Small intestine (tissue), 7 donors: ENCODE measurements around the gene ABCA7. TPM values are rescaled to one million over a fixed set of nuclear protein-coding genes. Genes with fewer than 3 reads are reported as not detected.

Experiments
- DNase-seq, 2 donors: peaks; one replicate each; pipeline versions ENCODE4 v3.0.0 to v3.0.0-alpha.2; 2013
- FAIRE-seq: peaks from 2 replicates; lab custom pipeline; 2012; peaks lifted over from hg19 to GRCh38; lab: Jason Lieb, UNC
- H3K27ac ChIP-seq, 3 donors: one replicate each; pipeline ENCODE4 v1.5.1; 2013; ENCODE audit warnings: low read length in 2 of 3, mild to moderate bottlenecking in 2 of 3, control low read depth in 1 of 3, inconsistent platforms in 1 of 3, low read depth in 1 of 3, moderate library complexity in 1 of 3
- H3K27me3 ChIP-seq, 3 donors: one replicate each; pipeline ENCODE4 v1.6.1; 2013; ENCODE audit warnings: low read length in 3 of 3, inconsistent platforms in 1 of 3; ENCODE audit not compliant: control insufficient read depth in 3 of 3, insufficient read depth in 3 of 3
- H3K36me3 ChIP-seq, 3 donors: one replicate each; pipeline ENCODE4 v1.6.1; 2013; ENCODE audit warnings: low read length in 3 of 3, inconsistent platforms in 1 of 3, low read depth in 1 of 3, mild to moderate bottlenecking in 1 of 3, moderate library complexity in 1 of 3; ENCODE audit not compliant: control insufficient read depth in 3 of 3, insufficient read depth in 2 of 3
- H3K4me1 ChIP-seq, 3 donors: one replicate each; pipeline ENCODE4 v1.6.1; 2013; ENCODE audit warnings: low read length in 2 of 3, inconsistent platforms in 1 of 3, low read depth in 1 of 3, mild to moderate bottlenecking in 1 of 3, moderate library complexity in 1 of 3; ENCODE audit not compliant: control insufficient read depth in 3 of 3, insufficient read depth in 2 of 3
- H3K4me3 ChIP-seq, 3 donors: one replicate each; pipeline ENCODE4 v1.5.1; 2013; ENCODE audit warnings: low read length in 3 of 3, control low read depth in 1 of 3, inconsistent platforms in 1 of 3, low read depth in 1 of 3, mild to moderate bottlenecking in 1 of 3, moderate library complexity in 1 of 3
- H3K9me3 ChIP-seq, 2 donors: one replicate each; pipeline ENCODE4 v1.6.1; 2013; ENCODE audit warnings: low read depth in 1 of 2, low read length in 1 of 2; ENCODE audit not compliant: control insufficient read depth in 2 of 2, insufficient read depth in 1 of 2
- WGBS, 3 donors: extraction: QIAGEN DNeasy Blood & Tissue Kit; methylation state at CpG; one replicate each; pipeline ENCODE4 v1.1.7; 2013; 5-methylcytosine and 5-hydroxymethylcytosine counted together
- polyA plus RNA-seq, 4 donors: library from polyadenylated mRNA; stranded (reverse) in 3 of 4; unstranded in 1 of 4; fragments of 200-250 nt in 3 of 4; fragments of 120-200 nt in 1 of 4; gene quantifications; one replicate each; pipeline versions ENCODE4 v1.2.1 to v1.2.3, GENCODE V29; 2013
- donor health status: healthy with polysubstance abuse.
- donor health status: control.
- donor health status: control.
- donor health status: Bipolar disorder and iron deficiency.
- donor health status: healthy.

The ABCA7 gene
- polyA plus RNA-seq, 4 donors: 3.1 to 60.3 (median 20.2) TPM

DNA sequence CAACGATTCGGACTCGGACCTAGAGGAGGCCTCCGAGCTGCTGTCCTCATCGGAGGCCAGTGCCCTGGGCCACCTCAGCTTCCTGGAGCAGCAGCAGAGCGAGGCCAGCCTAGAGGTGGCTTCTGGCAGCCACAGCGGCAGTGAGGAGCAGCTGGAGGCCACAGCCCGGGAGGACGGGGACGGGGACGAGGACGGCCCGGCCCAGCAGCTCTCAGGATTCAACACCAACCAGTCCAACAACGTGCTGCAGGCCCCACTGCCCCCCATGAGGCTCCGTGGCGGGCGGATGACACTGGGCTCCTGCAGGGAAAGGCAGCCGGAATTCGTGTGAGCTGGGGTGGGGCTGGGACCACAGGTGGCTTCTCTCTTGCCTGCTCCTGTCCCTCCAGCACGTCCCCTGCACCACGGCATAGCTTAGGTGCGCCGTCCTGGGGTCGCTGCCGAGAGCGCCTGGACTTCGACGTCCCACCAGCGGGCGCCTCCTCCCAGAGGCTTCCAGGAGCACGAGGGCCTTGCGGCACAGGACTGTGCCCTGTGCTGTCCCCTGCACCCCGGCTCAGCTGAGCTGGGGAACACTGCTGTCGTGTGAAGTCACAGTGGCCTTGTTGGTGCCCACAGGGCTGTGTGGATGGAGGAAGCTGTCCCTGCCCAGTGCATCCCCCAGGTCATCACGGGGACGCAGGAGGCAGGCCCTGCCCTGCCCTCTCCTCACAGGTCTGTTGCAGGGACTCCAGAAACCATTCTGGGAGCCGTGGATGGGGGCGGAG is 46.0 kb downstream of the ABCA7 start:
- Histone ChIP-seq H3K9me3 (peaks cover 0 to 3% of the 10 kb centered on the region in 2 donors), H3K27me3 (no peaks in the 10 kb centered on the region), H3K27ac (no peak overlapping the region), H3K4me3 (no peak overlapping the region), H3K4me1 (peaks cover 0 to 20% (median 4%) of the 10 kb centered on the region in 3 donors), H3K36me3 (peaks cover 3 to 73% (median 10%) of the 10 kb centered on the region in 3 donors)
- 75 to 82% (median 75%) methylated on average over 37 to 38 of the region's 38 CpGs for WGBS, 3 donors
- FAIRE-seq (no peak), DNase-seq (no peak)

DNA sequence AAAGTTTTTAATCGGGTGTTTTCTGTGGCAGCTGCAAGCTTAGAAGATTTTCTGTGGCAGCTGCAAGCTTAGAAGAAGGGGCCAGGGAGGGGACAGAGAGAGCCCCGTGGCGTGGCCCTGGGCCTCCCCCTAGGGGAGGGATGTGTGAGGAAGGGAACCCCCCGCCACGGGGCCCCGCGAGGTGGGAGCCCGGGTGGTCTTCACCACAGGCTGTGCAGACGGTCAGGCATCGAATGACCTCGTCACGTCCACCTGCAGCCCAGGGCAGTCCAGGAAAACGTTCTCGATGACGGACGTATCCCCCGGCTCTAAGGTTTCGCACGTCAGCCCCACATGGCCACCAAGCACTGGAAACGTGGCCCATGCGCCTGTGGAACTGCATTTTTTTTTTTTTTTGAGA is 46.7 kb downstream of the ABCA7 start:
- H3K4me1 ChIP-seq: peaks cover 0 to 19% (median 4%) of the 10 kb centered on the region in 3 donors
- peaks cover 3 to 79% (median 11%) of the 10 kb centered on the region in 3 donors for H3K36me3 ChIP-seq
- WGBS, 3 donors: 77 to 81% (median 79%) methylated on average over 20 to 21 of the region's 21 CpGs
- no peak for DNase-seq
- H3K27me3 ChIP-seq: no peaks in the 10 kb centered on the region
- FAIRE-seq: no peak
- H3K27ac ChIP-seq: no peak overlapping the region
- H3K4me3 ChIP-seq: no peak overlapping the region
- H3K9me3 ChIP-seq: peaks cover 0 to 2% of the 10 kb centered on the region in 2 donors

DNA sequence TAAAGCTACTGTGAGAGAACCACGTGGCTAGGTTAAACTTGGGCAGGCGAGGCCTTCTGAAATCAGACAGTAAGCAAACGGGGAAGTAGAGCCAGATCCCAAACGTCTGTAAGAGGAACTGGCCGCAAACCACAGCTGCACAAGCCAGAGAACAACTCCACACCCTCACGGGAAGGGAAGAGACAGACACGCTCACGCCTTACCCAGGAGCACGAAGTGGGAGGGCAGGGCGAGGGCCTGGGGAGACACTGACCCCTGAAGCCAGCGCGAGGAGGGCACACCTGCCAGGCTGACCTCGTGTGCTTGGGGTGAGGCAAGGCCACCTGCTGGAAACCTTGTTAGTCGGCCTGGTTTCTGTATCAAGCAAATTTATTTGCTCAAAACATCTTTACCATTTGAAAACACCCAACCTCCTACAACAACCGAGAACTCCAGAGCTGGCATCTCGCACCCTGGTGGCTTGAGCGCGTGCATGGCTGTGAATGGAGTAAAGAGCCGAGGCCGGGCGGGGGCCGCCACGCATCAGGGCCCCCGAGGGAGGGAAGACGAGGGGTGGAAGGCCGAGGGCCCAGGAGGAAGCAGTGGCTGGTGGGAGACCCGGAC is 48.0 kb downstream of the ABCA7 start:
- FAIRE-seq: no peak
- Histone ChIP-seq H3K9me3 (no peaks in the 10 kb centered on the region), H3K27ac (peak overlapping the region in 2 of 3 donors; percentile 36 to 78), H3K4me1 (peaks cover 0 to 11% (median 4%) of the 10 kb centered on the region in 3 donors), H3K36me3 (peaks cover 3 to 90% (median 16%) of the 10 kb centered on the region in 3 donors), H3K4me3 (no peak overlapping the region), H3K27me3 (no peaks in the 10 kb centered on the region)
- DNase-seq: no peak
- 52 to 59% (median 54%) methylated on average over 26 to 27 of the region's 27 CpGs for WGBS, 3 donors

GRCh38 chr19:1088416-1089010 is 48.6 kb downstream of the ABCA7 start:
- no peaks in the 10 kb centered on the region for H3K27me3 ChIP-seq
- 72 to 80% (median 78%) methylated on average over 23 to 27 of the region's 27 CpGs for WGBS, 3 donors
- no peaks in the 10 kb centered on the region for H3K9me3 ChIP-seq
- DNase-seq (no peak), FAIRE-seq (no peak)
- peaks cover 1 to 94% (median 18%) of the 10 kb centered on the region in 3 donors for H3K36me3 ChIP-seq
- no peak overlapping the region for H3K4me3 ChIP-seq
- H3K4me1 ChIP-seq: peaks cover 0 to 8% (median 5%) of the 10 kb centered on the region in 3 donors
- H3K27ac ChIP-seq: peak overlapping the region in 2 of 3 donors; percentile 36 to 78

GRCh38 chr19:1089126-1089771 is 49.3 kb downstream of the ABCA7 start:
- no peak overlapping the region for H3K4me3 ChIP-seq
- FAIRE-seq (no peak), DNase-seq (no peak)
- no peak overlapping the region for H3K27ac ChIP-seq
- H3K9me3 ChIP-seq: no peaks in the 10 kb centered on the region
- no peaks in the 10 kb centered on the region for H3K27me3 ChIP-seq
- 92 to 94% (median 93%) methylated on average over 30 to 32 of the region's 32 CpGs for WGBS, 3 donors
- H3K36me3 ChIP-seq: peaks cover 0 to 95% (median 14%) of the 10 kb centered on the region in 3 donors
- peaks cover 0 to 6% (median 6%) of the 10 kb centered on the region in 3 donors for H3K4me1 ChIP-seq

GRCh38 chr19:1089891-1090290 is 50.0 kb downstream of the ABCA7 start:
- DNase-seq (no peak), FAIRE-seq (no peak)
- H3K27ac ChIP-seq: no peak overlapping the region

GRCh38 chr19:1090731-1091543 is 51.0 kb downstream of the ABCA7 start:
- no peak overlapping the region for H3K27ac ChIP-seq
- no peaks in the 10 kb centered on the region for H3K27me3 ChIP-seq
- FAIRE-seq (no peak), DNase-seq (no peak)
- no peaks in the 10 kb centered on the region for H3K9me3 ChIP-seq
- H3K36me3 ChIP-seq: peaks cover 0 to 82% (median 14%) of the 10 kb centered on the region in 3 donors
- H3K4me3 ChIP-seq: no peak overlapping the region
- peaks cover 0 to 12% (median 10%) of the 10 kb centered on the region in 3 donors for H3K4me1 ChIP-seq
- 87 to 91% (median 90%) methylated on average over 38 of the region's 38 CpGs for WGBS, 3 donors

More at GRCh38 chr19:1089891-1090290, 50.0 kb downstream of the ABCA7 start:
- no peak overlapping the region for H3K4me3 ChIP-seq
- no peaks in the 10 kb centered on the region for H3K9me3 ChIP-seq
- 76 to 81% (median 78%) methylated on average over 16 to 22 of the region's 22 CpGs for WGBS, 3 donors
- H3K27me3 ChIP-seq: no peaks in the 10 kb centered on the region
- peaks cover 0 to 7% (median 6%) of the 10 kb centered on the region in 3 donors for H3K4me1 ChIP-seq
- peaks cover 0 to 91% (median 14%) of the 10 kb centered on the region in 3 donors for H3K36me3 ChIP-seq
